ENCODE measurements around the gene CALCB.
"Not testable (repeated sequence)": the region's sequence is repeated elsewhere in the genome, so short reads cannot be mapped to it uniquely, and the experiment has no call there.

The CALCB gene

GRCh38 chr11:15073361-15074205, at the start of gene CALCB:
CALCB (plus strand) TSS chr11:15073593; CDS start chr11:15074719, 1,126 bp downstream.
- peak; percentile 39 to 52 for DNase-seq

- DNase-seq = no peak
Observed at GRCh38 chr11:15027011-15027410, 46.4 kb upstream of the CALCB start.

- DNase-seq = no peak
Observed at GRCh38 chr11:15027956-15028355, 45.4 kb upstream of the CALCB start.

- DNase-seq = no peak
Observed at GRCh38 chr11:15028379-15028778, 45.0 kb upstream of the CALCB start.

GRCh38 chr11:15031945-15032344, 41.4 kb upstream of the CALCB start:
- DNase-seq = not testable (repeated sequence)

- DNase-seq = no peak
Observed at GRCh38 chr11:15034687-15035267, 38.6 kb upstream of the CALCB start.

- no peak for DNase-seq
Observed at GRCh38 chr11:15035283-15035682, 38.1 kb upstream of the CALCB start.

GRCh38 chr11:15038963-15039362, 34.4 kb upstream of the CALCB start:
- DNase-seq = no peak

GRCh38 chr11:15045209-15045608, 28.2 kb upstream of the CALCB start:
- no peak for DNase-seq

GRCh38 chr11:15045891-15046290, 27.5 kb upstream of the CALCB start:
- DNase-seq = no peak

- DNase-seq = not testable (repeated sequence)
Observed at GRCh38 chr11:15046673-15047072, 26.7 kb upstream of the CALCB start.

GRCh38 chr11:15048616-15049015, 24.8 kb upstream of the CALCB start:
- DNase-seq = no peak

GRCh38 chr11:15053191-15053685, 20.2 kb upstream of the CALCB start:
- peak in 1 of 2 donors; percentile 28 for DNase-seq

GRCh38 chr11:15055620-15056356, 17.6 kb upstream of the CALCB start:
- DNase-seq = no peak

- DNase-seq = no peak
Observed at GRCh38 chr11:15057329-15057728, 16.1 kb upstream of the CALCB start.

- DNase-seq = no peak
Observed at GRCh38 chr11:15059132-15059915, 14.1 kb upstream of the CALCB start.

- no peak for DNase-seq
Observed at GRCh38 chr11:15062599-15062998, 10.8 kb upstream of the CALCB start.

- not testable (repeated sequence) for DNase-seq
Observed at GRCh38 chr11:15069751-15070150, 3.6 kb upstream of the CALCB start.

GRCh38 chr11:15071556-15072255, 1.7 kb upstream of the CALCB start:
- DNase-seq = no peak

GRCh38 chr11:15072551-15073143, 746 bp upstream of the CALCB start:
- DNase-seq = no peak

Data from stimulated activated CD4-positive, alpha-beta T cell treated with anti-CD3 and anti-CD28 coated beads, Interleukin-2, amount 100 ng/mL, for 24 hours (primary cell).